ENCODE results near the gene STEAP3.

GRCh38 chr2:119286661-119287060 is 63.0 kb downstream of the STEAP3 start:
- TF ChIP-seq, protein P1, sequence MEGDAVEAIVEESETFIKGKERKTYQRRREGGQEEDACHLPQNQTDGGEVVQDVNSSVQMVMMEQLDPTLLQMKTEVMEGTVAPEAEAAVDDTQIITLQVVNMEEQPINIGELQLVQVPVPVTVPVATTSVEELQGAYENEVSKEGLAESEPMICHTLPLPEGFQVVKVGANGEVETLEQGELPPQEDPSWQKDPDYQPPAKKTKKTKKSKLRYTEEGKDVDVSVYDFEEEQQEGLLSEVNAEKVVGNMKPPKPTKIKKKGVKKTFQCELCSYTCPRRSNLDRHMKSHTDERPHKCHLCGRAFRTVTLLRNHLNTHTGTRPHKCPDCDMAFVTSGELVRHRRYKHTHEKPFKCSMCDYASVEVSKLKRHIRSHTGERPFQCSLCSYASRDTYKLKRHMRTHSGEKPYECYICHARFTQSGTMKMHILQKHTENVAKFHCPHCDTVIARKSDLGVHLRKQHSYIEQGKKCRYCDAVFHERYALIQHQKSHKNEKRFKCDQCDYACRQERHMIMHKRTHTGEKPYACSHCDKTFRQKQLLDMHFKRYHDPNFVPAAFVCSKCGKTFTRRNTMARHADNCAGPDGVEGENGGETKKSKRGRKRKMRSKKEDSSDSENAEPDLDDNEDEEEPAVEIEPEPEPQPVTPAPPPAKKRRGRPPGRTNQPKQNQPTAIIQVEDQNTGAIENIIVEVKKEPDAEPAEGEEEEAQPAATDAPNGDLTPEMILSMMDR (IDR thresholded peaks at IDR 0.05; ENCODE audit: low read length), result no peak
- no peak for TF ChIP-seq EZH2phosphoT487 (IDR thresholded peaks at IDR 0.05; ENCODE audit: low read length)
- no peak for TF ChIP-seq EZH2 (optimal IDR thresholded peaks at IDR 0.05; ENCODE audit: low read depth, low read length)
